ENCODE measurements around the gene MDM4.

MDM4 gene

GRCh38 chr1:204563307-204563706 is 47.1 kb downstream of the MDM4 start:
- TF ChIP-seq, protein P1, sequence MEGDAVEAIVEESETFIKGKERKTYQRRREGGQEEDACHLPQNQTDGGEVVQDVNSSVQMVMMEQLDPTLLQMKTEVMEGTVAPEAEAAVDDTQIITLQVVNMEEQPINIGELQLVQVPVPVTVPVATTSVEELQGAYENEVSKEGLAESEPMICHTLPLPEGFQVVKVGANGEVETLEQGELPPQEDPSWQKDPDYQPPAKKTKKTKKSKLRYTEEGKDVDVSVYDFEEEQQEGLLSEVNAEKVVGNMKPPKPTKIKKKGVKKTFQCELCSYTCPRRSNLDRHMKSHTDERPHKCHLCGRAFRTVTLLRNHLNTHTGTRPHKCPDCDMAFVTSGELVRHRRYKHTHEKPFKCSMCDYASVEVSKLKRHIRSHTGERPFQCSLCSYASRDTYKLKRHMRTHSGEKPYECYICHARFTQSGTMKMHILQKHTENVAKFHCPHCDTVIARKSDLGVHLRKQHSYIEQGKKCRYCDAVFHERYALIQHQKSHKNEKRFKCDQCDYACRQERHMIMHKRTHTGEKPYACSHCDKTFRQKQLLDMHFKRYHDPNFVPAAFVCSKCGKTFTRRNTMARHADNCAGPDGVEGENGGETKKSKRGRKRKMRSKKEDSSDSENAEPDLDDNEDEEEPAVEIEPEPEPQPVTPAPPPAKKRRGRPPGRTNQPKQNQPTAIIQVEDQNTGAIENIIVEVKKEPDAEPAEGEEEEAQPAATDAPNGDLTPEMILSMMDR (IDR thresholded peaks at IDR 0.05; ENCODE audit: low read depth, low read length) = no peak
- no peak overlapping the region for H3K4me3 ChIP-seq (ENCODE audit: low read depth, low read length)

DNA sequence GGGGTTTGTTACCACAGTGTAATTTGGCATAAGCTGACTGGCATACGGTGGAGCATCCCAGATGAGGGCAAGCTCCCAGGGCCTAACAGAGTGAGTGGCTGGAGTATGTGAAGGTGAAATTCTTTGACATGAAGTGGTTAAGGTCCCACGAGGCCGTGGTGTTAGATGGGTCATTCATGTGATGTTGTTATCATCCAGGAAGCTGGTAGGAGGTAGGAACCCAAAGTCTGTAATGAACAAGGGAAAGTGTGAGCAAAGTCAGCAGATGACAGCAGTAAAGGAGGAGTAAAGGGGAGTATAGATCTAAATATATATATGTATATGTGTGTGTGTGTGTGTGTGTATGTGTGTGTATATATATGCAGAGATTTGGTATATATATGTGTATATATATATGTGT is 47.6 kb downstream of the MDM4 start:
- no peak overlapping the region for H3K4me3 ChIP-seq (ENCODE audit: low read depth, low read length)
- TF ChIP-seq, protein P1 (IDR thresholded peaks at IDR 0.05; ENCODE audit: low read depth, low read length) = no peak

- TF ChIP-seq, protein P1 (IDR thresholded peaks at IDR 0.05; ENCODE audit: low read depth, low read length) = no peak
Measured at GRCh38 chr1:204564835-204565234, 48.6 kb downstream of the MDM4 start.

DNA sequence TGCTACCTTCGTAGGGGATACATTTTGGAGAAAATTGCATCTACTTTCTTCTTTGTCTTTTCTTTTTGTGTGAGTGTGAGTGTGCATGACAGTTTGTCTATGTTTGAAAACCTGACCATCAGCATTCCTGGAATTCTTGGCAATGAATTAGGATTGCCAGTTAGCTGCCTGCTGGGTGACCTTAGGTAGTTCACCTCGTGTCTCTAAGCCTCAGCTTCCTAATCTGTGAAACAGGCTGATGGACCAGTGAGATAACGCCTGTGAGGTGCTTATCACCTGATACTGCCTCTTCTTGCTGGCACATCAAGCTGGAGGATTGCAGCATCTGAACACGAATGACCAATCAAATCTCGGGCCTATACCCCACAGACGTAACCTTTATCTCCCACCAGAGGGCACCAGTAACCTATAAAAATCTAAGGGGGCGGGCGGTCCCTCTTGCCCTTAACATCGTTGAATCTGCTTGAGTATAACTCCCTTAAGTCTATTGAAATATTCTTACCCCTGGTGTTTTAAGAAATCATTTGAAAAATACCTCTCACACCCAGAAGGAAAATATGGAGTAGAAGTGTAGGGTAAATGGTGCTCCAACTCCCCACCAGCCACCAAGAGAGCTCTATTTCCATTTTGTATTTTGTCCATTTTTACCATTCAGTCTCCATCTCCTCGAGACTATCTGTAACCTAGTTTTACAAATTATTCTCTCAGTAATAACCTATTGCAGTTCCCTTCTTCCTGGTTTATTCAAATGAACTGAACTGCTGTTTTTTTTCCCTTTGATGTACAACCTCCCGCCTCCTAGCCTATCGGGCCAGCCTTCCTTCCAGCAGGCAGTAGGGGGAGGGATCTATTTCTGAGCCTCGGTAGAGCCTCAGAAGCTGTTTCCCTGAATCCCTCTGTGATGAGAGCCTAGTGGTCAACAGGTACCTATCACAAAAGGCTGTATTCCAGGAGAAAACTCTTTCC is 49.7 kb downstream of the MDM4 start:
- no peak overlapping the region for H3K4me3 ChIP-seq (ENCODE audit: low read depth, low read length)
- TF ChIP-seq, protein P1 (IDR thresholded peaks at IDR 0.05; ENCODE audit: low read depth, low read length) = peak; percentile 57

More at GRCh38 chr1:204564835-204565234, 48.6 kb downstream of the MDM4 start:
- H3K4me3 ChIP-seq (ENCODE audit: low read depth, low read length) = no peak overlapping the region

DNA sequence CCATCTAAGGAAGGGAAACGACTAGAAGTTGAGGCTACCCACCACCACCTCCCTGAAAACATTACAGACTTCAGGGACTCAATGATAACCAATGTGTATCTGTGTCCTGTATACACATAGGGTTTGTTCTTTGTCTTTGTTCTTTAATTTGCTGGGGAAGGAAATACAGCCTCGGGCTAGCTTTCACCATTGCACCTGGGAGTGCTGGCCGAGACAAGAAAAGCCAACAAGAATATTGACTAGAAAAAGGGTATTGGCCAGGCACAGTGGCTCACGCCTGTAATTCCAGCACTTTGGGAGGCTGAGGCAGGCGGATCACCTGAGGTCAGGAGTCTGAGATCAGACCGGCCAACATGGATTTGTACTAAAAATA is 50.4 kb downstream of the MDM4 start:
- TF ChIP-seq, protein P1 (IDR thresholded peaks at IDR 0.05; ENCODE audit: low read depth, low read length) = no peak
- no peak overlapping the region for H3K4me3 ChIP-seq (ENCODE audit: low read depth, low read length)

DNA sequence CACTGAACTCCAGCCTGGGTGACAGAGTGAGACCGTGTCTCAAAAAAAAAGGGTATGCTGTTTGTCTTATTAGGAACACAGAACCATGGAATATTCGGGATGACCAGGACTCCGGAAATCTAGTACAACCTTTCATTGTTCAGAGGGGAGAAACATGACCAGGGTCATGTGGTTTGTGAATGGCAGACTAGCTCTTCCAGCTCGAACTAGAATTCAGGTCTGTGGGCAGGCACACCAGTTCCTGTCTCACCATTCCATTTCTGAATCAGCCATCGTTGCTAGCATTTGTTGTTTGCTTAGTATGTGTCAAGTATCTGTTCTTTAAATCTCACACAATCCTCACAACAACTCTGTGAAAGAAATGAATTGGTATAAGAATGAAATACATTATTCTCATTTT is 50.9 kb downstream of the MDM4 start:
- no peak overlapping the region for H3K4me3 ChIP-seq (ENCODE audit: low read depth, low read length)
- TF ChIP-seq, protein P1 (IDR thresholded peaks at IDR 0.05; ENCODE audit: low read depth, low read length) = no peak

DNA sequence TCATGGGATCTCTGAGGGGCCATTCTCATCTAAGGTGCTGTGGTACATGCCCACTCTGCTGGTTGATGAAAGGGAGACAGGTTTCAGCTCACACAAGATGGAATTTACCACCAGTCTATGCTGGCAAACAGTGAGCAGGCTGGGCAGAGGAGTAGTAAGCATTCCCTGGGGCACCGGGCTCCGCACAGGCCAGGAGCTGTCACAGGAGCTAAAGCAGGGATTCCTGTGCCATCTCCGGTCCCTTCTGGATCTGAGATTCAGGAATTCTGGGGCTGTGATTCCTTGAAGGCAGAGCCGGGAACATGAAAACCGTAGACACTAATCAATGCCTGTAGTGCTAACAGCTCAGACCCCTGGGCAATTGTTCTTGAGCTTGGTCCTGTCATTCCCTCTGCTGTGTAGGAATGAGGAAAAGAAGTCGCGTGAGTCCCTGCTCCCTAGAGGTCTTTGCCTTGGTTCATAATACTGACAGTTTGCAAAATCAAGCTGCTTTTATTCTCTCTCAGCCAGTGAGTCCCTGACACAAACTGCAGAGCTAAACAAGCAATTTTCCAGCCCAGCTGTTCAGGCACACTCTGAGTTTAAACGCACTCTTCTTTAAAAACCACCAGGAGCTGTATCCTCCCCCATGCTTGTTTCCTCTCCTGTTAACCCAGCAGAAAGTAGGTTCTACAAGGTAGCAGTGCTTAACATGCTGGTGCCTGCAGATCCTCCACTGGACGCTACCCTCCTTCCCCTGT is 52.5 kb downstream of the MDM4 start:
- H3K4me3 ChIP-seq (ENCODE audit: low read depth, low read length) = no peak overlapping the region
- TF ChIP-seq, protein P1 (IDR thresholded peaks at IDR 0.05; ENCODE audit: low read depth, low read length) = no peak
